Measurements from ENCODE around the gene PTH1R.

- no peak for TF ChIP-seq GATA3 (IDR thresholded peaks at IDR 0.05; ENCODE audit: low read depth, low read length)
- no peak for TF ChIP-seq GATA2 (IDR thresholded peaks at IDR 0.05; ENCODE audit: low read depth, low read length)
These were observed 66.7 kb downstream of the PTH1R start for GRCh38 chr3:46944191-46944590.

Data from SH-SY5Y (cell line).